SK-MEL-5 (cell line): ENCODE results near the gene RNF126. TPM values are rescaled to one million over a fixed set of nuclear protein-coding genes. Genes with fewer than 3 reads are reported as not detected.
"Not testable (repeated sequence)": the region's sequence is repeated elsewhere in the genome, so short reads cannot be mapped to it uniquely, and the experiment has no call there.

ENCODE experiments used
- DNase-seq: peaks from one replicate; pipeline ENCODE4 v3.0.0-alpha.2; 2016; ENCODE audit warnings: low read depth, low spot score
- in situ Hi-C: cut with HindIII; loops from 2 replicates; pipeline ENCODE4 v1.10.0; 2016; ENCODE audit warnings: low sequenced_read_pairs, high pct_unique_total_duplicates, low pct_unique_long_range_greater_than_20kb
- total RNA-seq: library from RNA; depleted of rRNA; stranded (reverse); fragments of >200 nt; shearing (Covaris generic); gene quantifications from 2 replicates; pipeline ENCODE4 v1.2.3, GENCODE V29; 2014

RNF126 gene
- total RNA-seq, 1 experiment from 2014 or later, result 29.6 TPM

DNA sequence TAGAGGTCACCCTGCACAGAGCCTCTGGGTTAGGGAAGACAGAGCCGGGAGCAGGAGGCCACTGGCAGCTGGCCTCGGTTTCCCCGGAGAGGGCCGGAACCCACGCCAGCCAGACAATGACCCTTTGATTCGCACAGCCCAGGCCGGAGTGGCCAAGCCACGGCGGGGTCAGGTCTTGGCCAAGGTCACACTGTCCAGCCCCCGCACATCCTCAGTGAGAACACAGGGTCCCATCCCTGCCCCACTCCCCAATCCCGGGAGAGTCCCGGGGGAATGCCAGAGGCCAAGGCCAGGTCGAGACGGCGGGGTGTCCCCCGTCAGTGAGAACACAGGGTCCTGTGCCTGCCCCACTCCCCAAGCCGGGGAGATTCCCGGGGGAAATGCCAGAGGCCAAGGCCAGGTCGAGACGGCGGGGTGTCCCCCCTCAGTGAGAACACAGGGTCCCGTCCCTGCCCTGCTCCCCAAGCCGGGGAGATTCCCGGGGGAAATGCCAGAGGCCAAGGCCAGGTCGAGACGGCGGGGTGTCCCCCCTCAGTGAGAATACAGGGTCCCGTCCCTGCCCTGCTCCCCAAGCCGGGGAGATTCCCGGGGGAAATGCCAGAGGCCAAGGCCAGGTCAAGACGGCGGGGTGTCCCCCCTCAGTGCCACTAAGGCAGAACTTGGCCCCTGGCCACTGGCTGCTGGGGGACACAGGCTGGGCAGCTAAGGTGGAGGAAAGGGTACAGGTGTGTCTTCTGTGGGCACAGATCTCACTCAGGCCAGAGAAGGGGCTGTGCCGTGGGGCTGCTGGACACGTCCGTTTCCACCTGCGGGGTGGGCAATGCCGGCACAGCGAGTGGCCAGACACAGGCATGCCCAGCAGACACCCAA, 11.5 kb upstream of the RNF126 start:
- in situ Hi-C loops, result no loop called here
- no peak for DNase-seq

DNA sequence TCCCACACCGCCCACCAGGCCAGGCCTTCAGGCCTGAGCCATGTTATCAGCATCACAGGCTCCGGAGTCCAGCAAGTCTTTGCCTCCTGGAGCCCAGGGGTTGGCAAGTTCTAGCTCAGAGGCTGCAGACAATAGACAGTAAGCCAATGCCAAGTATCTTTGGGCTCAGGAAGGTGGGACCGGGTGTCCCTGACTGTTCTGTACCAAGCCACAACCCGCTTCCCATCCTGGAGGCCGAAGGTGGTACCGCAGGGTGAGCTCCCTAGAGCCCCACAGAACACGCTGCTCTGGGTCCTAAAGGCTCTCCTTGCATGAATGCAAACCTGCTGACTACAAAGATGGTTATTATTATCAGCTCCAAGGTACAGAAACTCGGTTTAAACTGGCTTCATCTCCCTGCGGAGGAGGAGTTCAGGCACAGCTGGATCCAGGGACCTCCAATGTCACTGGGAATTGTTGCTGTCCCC, 7.6 kb upstream of the RNF126 start:
- in situ Hi-C loops, result no loop called here
- DNase-seq, result no peak

DNA sequence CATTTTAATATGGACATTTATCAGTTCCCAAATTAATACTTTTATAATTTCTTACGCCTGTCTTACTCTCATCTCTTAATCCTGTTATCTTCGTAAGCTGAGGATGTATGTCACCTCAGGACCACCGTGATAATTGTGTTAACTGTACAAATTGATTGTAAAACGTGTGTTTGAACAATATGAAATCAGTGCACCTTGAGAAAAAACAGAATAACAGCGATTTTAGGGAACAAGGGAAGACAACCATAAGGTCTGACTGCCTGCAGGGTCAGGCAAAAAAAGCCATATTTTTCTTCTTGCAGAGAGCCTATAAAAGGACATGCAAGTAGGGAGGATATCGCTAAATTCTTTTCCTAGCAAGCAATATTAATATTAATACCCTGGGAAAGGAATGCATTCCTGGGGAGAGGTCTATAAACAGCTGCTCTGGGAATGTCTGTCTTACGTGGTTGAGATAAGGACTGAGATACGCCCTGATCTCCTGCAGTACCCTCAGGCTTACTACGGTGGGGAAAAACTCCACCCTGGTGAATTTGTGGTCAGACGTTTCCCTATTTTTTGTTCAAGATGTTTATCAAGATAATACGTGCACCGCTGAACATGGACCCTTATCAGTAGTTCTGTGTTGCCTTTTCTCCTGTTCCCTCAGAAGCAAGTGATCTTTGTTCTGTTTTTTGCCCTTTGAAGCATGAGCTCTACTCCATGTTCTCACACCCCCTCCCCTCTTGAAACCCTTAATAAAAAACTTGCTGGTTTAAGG, 5.8 kb upstream of the RNF126 start:
- DNase-seq, in situ Hi-C loops: not testable (repeated sequence)

DNA sequence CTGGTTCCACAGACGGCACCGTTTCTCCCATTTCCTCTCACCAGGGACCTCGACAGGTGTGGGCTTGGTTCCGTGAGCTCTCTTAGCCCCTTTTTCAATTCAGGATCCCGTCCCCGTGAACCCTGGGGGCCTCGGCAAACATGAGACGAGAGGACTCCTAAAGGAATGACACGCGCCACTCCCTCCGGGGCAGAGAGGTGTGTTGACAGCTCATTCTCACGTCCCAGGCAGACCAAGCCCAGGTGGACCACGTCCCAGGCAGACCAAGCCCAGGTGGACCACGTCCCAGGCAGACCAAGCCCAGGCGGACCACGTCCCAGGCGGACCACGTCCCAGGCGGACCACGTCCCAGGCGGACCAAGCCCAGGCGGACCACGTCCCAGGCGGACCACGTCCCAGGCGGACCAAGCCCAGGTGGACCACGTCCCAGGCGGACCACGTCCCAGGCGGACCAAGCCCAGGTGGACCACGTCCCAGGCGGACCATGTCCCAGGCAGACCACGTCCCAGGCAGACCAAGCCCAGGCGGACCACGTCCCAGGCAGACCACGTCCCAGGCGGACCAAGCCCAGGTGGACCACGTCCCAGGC, 4.1 kb upstream of the RNF126 start:
- DNase-seq, in situ Hi-C loops: not testable (repeated sequence)

DNA sequence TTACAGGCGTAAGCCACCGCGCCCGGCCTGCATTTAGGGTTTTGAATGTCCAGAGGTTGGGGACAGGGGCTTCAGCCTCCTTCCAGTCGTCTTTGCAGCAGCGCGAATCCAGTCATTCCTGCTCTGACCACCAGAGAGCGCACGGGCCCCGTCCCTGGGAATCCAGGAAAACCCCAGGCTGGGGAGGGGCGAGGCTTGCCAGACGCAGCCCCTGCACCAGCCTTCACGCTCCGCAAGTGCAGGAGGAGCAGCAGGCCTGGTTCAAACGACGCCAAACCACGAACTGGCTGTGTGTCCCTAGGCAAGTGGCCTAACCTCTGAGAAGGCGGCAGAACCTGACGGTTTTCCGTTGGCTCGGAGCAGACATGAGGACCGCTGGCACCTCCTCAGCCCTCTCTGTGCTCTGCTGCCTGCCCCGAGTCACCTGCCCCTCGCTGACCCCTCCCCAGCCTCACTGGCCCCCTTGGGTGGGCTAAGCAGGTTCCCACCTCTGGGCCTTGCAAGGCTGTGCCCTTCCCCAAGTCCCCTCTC, 2.0 kb upstream of the RNF126 start:
- peak; percentile 80 for DNase-seq
- in situ Hi-C loops, result no loop called here

DNA sequence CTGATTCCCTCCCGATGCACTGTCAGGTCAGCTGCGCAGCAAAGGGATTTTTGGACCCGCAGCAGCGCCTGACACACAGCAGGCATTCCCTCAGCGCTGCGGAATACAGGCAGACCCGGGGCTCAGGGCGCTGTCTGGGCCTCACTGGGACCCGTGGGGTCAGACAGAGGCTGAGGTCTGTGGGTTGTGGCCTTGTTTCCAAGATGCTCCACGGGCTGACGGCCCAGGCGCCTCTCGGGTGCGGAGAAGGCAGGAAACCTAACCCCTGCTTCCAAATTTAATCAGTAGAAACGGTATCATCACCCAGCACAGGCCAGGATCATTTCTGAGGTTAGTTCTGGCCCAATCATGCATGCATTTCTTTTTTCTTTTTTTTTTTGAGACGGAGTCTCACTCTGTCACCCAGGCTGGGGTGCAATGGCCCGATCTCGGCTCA, 686 bp upstream of the RNF126 start:
- in situ Hi-C loops, result no loop called here
- no peak for DNase-seq

DNA sequence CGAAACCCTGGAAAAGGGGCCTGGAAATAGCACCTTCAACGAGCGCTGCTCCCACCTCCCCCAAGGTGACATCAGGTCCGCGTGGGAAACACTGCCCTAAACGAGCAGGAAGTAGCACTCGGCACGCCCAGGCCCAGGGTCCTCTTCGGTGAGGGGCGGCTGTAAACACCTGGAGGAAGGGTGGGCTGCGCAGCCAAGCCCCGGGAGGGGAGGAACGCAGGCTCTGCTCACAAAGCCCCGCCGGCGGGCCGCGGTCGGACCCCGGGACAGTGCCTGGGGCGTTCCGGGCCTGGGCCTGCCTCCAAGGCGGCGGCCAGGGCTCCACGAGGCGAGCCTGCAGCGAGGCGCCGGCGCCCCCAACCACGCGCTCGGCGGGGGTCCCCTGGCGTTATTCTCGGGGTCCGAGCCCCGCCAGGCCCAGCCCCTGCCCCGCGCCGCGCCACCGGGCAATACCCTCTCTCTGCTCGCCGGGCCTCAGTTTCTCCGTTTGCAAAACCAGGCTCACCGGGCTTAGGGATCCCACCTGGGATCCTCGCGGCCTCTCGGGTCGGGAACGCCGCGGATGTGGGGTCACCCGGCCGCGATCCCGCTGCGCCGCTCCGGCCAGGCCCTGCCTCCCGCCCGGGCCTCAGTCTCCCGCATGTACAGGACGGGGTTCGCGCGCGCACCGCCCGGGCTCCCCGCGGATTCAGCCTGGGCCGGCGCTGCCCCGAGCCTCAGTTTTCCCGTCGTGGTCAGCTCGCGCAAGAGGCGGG, 630 bp downstream of the RNF126 start:
- peak; percentile 35 for DNase-seq
- in situ Hi-C loops, result no loop called here

DNA sequence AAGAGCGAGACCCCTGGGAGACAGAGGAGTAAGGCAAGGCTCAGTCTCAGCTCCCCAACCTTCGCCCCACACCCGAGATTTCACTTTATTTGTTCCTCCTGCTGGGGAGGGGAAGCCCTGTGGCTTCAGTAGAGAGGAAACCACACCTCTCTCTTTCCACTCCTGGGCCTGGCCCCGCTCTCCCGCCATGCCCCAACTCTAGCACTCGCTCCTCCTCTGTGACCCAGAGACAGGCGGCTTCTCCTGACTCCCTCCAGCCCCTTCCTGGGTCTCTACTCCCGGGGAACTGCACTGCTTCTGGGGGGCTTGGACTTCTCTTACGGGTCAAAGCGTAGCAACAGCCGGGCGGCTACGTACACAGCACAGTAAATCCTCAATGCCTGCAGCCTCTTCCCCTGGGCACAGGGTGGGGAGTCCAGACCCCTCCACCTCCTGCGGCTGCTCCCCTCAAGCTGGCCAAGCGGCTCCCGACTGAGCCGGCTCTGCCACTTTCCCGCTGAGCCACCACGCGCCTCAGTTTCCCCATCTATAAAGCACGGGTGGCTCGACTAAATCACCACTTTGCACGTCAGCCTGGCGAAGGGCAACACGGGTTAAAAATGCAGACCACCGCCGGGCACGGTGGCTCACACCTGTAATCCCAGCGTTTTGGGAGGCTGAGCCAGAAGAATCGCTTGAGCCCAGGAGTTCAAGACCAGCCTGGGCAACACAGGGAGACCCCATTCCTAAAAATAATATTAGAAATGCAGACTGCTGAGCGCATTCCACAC, 1.4 kb downstream of the RNF126 start:
- no peak for DNase-seq
- in situ Hi-C loops, result no loop called here

DNA sequence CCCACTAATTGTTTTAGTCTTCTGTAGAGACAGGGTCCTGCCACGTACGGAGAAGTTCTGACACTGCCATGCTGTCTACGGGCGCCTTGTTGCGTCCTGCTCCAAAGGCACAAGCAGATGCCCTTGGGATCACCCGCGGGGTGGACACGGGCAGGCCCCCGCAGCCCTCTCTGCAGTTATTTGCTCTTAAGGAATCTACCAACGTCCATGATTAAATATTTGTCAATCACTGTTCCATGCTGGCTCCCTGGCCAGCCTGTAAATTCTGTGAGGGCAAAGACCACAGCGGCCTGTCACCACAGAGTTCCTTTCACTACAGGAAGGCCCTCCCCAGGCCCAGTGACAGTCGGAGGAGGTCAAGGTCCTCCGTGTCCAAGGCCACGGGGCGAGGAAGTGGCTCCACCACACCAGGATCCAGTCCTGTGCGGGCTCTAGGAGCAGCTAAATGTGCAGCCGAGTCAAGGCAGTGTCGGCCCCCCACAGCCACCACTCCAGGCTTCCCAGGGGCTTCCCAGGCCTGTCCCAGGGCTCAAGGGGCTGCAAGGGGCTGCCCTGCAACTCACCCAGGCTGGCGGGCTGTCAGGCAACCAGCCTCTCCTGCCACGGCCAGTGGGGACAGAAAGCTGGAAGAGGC, 2.1 kb downstream of the RNF126 start:
- in situ Hi-C loops, result no loop called here

DNA sequence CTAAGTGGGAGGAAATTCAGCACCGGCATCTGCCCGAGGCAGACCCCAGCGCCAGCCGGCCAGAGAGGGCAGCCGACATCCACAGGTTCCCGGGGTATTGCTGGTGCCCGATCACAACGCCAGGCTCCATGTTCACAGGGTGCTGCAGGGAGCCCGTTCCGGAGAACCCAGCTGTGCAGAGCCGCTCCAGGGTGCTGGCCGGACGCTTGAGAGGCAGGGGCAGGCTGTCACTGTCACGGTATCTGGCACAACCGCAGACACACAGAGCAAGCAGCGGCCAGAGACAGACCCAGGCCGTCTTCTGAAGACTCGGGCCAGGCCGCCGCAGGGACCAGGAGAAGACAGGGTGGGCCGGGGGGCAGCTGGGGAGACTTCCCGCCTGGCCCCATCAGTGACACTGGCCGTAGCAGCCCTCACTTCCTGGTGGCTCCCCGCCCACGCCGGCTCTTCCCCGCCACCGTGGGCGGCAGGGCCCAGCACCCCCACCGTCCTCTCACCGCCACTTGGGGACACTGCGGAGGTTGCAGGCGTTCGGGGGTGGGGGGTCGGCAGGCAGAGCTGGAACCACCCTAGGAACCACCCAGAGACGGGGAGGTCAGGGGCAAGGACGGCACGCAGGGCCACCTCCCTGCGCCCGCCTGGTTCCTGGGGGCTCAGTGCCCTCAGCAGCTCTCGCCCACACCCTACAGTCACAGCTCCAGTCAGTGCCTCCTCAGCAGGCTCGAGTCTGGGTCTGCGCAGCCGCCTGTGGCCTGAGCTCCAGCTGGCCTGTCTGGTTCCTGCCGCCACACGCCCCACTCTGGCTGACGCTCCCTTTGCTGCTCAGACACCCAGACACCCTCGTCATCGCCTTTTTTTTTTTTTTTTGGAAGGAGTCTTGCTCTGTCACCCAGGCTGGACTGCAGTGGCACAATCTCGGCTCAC, 3.8 kb downstream of the RNF126 start:
- DNase-seq, result no peak
- in situ Hi-C loops, result no loop called here

More for the DNA sequence above, 2.1 kb downstream of the RNF126 start:
- DNase-seq, result no peak

DNA sequence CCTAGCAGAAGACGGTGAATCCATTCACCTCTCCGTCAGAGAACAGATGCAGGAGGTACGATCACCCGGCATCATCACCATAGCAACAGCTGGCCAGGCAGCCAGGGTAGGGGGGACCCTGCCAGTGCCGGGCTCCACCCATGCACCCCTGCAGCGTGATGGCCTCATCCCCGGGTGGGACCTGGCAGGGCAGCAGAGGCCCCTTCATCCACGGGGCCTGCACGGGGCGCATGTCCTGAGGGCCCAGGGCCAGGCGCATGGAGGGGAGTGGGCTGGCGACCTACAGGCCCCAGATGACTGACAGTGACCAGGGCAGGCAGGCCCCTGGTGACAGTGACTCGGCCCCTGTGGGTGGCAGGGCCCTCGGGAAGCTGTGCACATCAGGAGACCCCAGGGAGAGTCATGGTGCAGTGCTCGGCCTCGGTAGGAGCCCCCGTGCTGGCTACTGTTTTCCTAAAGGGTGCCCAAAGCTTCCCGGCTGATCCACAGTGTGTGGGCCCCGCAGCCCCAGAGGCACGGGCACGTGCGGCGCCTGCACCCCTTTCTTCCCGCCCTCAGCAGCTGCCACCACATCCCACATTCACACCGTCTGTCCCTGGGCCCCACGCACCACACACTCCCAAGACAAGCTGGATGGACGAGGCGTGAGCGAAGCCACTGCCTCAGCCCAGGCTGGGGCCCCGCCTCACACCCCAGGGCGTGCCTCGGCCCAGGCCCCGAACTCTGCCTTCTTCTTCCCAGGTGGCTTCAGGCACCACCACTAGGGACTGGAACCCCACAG, 4.8 kb downstream of the RNF126 start:
- in situ Hi-C loops, result no loop called here

DNA sequence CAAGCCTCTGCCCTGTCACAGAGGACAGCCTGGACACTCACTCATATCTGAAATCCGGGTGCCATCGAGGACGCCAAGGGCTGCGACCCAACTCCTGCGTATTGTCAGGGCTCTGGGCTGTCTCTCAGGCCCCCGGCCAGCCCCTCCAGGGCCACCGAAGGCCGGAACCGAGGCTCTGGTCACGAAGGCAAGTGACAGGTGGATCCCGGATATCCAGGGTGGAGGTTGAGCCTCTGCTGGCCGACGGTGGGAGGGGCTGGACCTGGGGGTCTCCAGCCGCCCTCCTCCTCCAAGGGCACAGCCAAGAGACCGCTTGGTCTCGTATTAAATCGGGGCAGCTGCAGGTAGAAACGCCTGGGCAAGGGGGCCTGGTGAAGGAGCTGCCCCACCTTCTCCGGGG, 5.4 kb downstream of the RNF126 start:
- in situ Hi-C loops, result no loop called here
- no peak for DNase-seq

More for the DNA sequence above, 4.8 kb downstream of the RNF126 start:
- no peak for DNase-seq

DNA sequence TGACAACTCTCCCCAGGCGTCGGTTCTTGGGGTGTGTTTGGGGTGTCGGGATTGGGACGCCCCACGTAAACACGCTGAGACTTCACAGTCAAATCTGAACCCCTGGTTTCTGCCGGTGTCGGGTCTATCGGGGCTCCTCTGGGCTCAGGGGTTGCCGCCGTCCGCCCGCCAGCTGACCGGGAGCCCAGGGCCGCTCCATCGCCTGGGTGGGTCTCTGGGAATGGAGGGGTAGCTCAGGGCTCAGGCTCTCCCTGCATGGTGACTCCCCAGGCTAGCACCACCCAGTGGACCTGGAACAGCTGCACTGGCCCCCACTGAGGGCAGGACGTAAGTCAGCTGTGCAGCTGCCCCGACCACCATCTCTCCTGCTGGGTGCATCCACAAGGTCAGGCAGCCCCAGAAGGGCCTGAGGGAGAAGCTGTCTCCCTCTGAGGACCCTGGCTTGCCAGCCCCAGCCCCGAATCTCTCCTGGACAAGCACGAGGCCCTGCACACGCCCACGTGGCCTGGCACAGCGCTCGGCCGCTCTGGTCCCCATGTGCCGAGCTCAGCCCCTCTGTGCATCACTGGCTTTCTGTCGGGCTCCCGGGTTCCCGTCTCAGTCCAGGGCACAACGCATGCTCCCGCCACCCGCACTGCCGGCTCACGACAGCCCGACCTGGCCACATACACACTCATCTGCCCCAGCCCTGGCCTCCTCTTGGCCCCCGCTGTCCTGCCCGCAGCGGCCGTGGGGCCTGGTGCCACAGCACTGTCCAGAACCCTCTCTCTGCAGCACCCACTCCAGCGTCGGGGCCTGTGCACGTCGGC, 6.1 kb downstream of the RNF126 start:
- in situ Hi-C loops, result no loop called here
- no peak for DNase-seq

DNA sequence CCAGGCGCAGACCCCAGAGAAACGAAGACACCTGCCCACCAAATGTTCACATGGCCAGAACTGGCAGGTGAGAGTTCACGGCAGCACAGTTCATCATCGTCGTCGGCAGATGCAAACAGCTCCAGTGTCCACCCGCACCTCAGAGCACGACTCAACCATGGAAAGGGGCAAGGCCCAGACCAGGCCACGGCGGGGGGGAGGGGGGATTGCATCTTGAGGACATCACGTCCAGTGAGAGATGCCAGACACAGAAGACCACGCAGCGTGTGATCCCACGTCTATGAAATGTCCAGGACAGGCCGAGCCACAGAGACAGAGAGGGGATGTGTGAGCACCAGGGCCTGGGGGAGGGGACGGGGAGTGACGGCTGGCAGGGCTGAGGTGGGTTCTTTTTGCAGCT, 7.3 kb downstream of the RNF126 start:
- DNase-seq, result no peak
- in situ Hi-C loops, result no loop called here
